CD4-positive, alpha-beta memory T cell (primary cell): ENCODE results near the gene SORCS2. TPM values are rescaled to one million over a fixed set of nuclear protein-coding genes. Genes with fewer than 3 reads are reported as not detected.

Experiments used
- CTCF ChIA-PET: fragments of 350-600 bp; sonication (Branson Sonifier 250); formaldehyde crosslinking; loops from one replicate; lab custom pipeline; 2021; ENCODE audit warnings: inconsistent platforms; ENCODE audit not compliant: partially characterized antibody; lab: Charles Lee
- POLR2A ChIA-PET: fragments of 350-600 bp; sonication (Branson Sonifier 250); formaldehyde crosslinking; loops from one replicate; lab custom pipeline; 2021; ENCODE audit not compliant: partially characterized antibody; lab: Charles Lee
- DNase-seq, 5 donors: peaks; one replicate each; pipeline versions ENCODE4 v3.0.0 to v3.0.0-alpha.2; 2020 to 2022; ENCODE audit warnings: mixed read lengths in 1 of 5
- H3K27ac ChIP-seq: one replicate; pipeline ENCODE4 v1.7.0; 2013; ENCODE audit warnings: low read depth, low read length
- H3K27me3 ChIP-seq: 2 replicates; pipeline ENCODE4 v1.7.0; 2013; ENCODE audit warnings: mild to moderate bottlenecking, low read length, moderate library complexity; ENCODE audit not compliant: insufficient read depth
- H3K36me3 ChIP-seq: 2 replicates; pipeline ENCODE4 v1.7.0; 2013; ENCODE audit warnings: mild to moderate bottlenecking, low read length, moderate library complexity; ENCODE audit not compliant: insufficient read depth
- H3K4me1 ChIP-seq: 2 replicates; pipeline ENCODE4 v1.7.0; 2013; ENCODE audit warnings: mild to moderate bottlenecking, low read length, moderate library complexity; ENCODE audit not compliant: insufficient read depth
- H3K4me3 ChIP-seq, 2 donors: one replicate each; pipeline ENCODE4 v1.7.0; 2013; ENCODE audit warnings: low read length in 2 of 2, mild to moderate bottlenecking in 1 of 2
- H3K9me3 ChIP-seq, 2 donors: one replicate each; pipeline ENCODE4 v1.7.0; 2013; ENCODE audit warnings: low read length in 2 of 2, control low read depth in 1 of 2; ENCODE audit not compliant: control insufficient read depth in 1 of 2
- H3K27ac Mint-ChIP-seq, 7 donors: one replicate each; pipeline ENCODE4 v1.8.0; 2020 to 2021; ENCODE audit warnings: mixed read lengths in 7 of 7, mild to moderate bottlenecking in 6 of 7, inconsistent platforms in 3 of 7, moderate library complexity in 3 of 7
- H3K27me3 Mint-ChIP-seq, 2 donors: one replicate each; pipeline ENCODE4 v1.8.0; 2020 to 2021; ENCODE audit warnings: mixed read lengths in 2 of 2
- H3K36me3 Mint-ChIP-seq, 2 donors: one replicate each; pipeline ENCODE4 v1.8.0; 2020 to 2021; ENCODE audit warnings: mixed read lengths in 2 of 2, inconsistent platforms in 1 of 2, mild to moderate bottlenecking in 1 of 2
- H3K4me1 Mint-ChIP-seq, 4 donors: one replicate each; pipeline ENCODE4 v1.8.0; 2020 to 2021; ENCODE audit warnings: mixed read lengths in 4 of 4, mild to moderate bottlenecking in 1 of 4
- H3K4me3 Mint-ChIP-seq, 8 donors: one replicate each; pipeline ENCODE4 v1.8.0; 2020 to 2021; ENCODE audit warnings: mixed read lengths in 8 of 8, mild to moderate bottlenecking in 7 of 8, moderate library complexity in 6 of 8, inconsistent platforms in 3 of 8
- H3K9me3 Mint-ChIP-seq, 8 donors: one replicate each; pipeline ENCODE4 v1.8.0; 2020 to 2021; ENCODE audit warnings: mixed read lengths in 8 of 8, mild to moderate bottlenecking in 5 of 8, inconsistent platforms in 3 of 8, moderate library complexity in 1 of 8
- intact Hi-C: fragments of 100-400 bp; cut with micrococcal nuclease; formaldehyde crosslinking; loops from one replicate; pipeline ENCODE4 v1.15.1; 2023
- polyA plus RNA-seq, 2 donors: library from polyadenylated mRNA; unstranded; fragments of 300-500 nt; fragmentation: Illumina TruSeq; gene quantifications; one replicate each; pipeline ENCODE4 v1.2.3, GENCODE V29; 2021
- total RNA-seq, 2 experiments: library from RNA; stranded (reverse); gene quantifications; one replicate each; pipeline ENCODE4 v1.2.3, GENCODE V29; 2021

The SORCS2 gene
- total and polyA plus RNA-seq, 4 experiments from 2014 or later = not detected

DNA sequence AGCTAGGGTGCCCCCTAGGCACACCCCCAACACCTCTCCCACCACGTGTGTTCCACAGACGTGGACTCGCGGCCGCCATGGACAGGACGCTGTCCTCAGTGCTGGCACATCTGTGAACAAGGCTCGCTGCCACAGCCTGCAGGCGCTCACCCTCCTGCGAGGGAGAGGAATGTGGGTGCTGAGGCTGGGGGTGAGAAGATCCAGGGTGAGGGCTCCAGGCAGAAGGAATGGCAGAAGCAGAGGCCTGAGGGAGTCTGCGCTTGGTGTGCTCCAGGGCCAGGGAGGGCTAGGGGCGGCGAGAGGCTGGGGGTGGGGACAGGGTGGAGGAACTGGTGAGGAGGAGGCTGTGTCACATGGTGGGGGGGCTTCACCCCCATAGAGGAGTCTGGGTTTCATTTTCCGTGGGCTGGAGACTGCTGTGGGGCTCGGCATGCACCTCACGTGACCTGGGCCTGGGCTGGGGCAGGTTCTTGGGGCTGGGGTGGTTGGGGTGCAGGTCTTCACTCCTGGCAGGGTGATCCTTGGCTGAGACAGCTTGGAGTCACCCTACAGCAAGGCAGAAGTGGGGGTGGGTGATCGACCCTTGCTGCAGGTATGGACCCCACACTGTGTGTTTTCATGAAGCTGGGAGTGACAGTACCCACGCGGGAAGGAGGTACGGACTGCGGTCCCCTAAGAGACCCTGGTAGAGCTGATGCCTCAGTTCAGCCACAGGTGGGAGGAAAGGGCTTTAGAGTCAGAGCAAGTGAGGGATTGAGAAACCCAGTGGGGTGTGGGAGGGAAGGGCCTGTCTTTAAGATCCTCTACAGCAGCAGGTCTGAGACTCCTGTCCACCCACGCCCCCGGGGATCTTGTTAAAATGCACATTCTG lies 138.7 kb downstream of the SORCS2 start:
- Mint-ChIP-seq H3K4me1 (peaks cover 0 to 2% (median 0%) of the 10 kb centered on the region in 4 donors), H3K4me3 (no peak overlapping the region), H3K27ac (no peak overlapping the region), H3K9me3 (no peaks in the 10 kb centered on the region), H3K27me3 (peaks cover 2 to 4% of the 10 kb centered on the region in 2 donors), H3K36me3 (no peaks in the 10 kb centered on the region)
- intact Hi-C loops = no loop called here
- H3K27me3 ChIP-seq = no peaks in the 10 kb centered on the region
- DNase-seq = no peak
- no peaks in the 10 kb centered on the region for H3K4me1 ChIP-seq
- no peak overlapping the region for H3K4me3 ChIP-seq
- ChIA-PET CTCF (no interaction called here), POLR2A (no interaction called here)
- H3K36me3 ChIP-seq = no peaks in the 10 kb centered on the region
- H3K9me3 ChIP-seq = no peaks in the 10 kb centered on the region
- no peak overlapping the region for H3K27ac ChIP-seq

DNA sequence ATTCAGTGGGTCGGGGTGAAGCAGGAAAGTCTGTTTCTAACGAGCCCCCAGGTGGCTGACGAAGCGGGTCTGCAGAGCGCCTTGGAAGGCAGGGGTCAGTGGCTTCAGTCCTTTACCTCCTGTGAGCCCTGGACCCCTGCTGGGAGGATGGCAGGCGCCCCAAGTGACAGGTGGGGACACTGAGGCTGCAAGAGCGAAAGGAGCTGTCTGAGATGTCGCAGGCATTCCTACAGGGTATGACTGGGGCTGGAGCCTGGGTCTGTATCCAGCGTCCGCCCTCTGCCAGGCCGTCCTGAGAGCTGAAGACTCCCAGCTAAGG lies 139.3 kb downstream of the SORCS2 start:
- H3K27ac Mint-ChIP-seq = no peak overlapping the region
- peaks cover 0 to 2% (median 0%) of the 10 kb centered on the region in 4 donors for H3K4me1 Mint-ChIP-seq
- H3K27me3 ChIP-seq = no peaks in the 10 kb centered on the region
- no peaks in the 10 kb centered on the region for H3K9me3 Mint-ChIP-seq
- no peaks in the 10 kb centered on the region for H3K36me3 ChIP-seq
- no peak overlapping the region for H3K4me3 Mint-ChIP-seq
- intact Hi-C loops = no loop called here
- CTCF ChIA-PET = no interaction called here
- H3K9me3 ChIP-seq = no peaks in the 10 kb centered on the region
- POLR2A ChIA-PET = no interaction called here
- peaks cover 2 to 4% of the 10 kb centered on the region in 2 donors for H3K27me3 Mint-ChIP-seq
- H3K4me3 ChIP-seq = no peak overlapping the region
- H3K27ac ChIP-seq = no peak overlapping the region
- DNase-seq = no peak
- no peaks in the 10 kb centered on the region for H3K4me1 ChIP-seq
- H3K36me3 Mint-ChIP-seq = no peaks in the 10 kb centered on the region

DNA sequence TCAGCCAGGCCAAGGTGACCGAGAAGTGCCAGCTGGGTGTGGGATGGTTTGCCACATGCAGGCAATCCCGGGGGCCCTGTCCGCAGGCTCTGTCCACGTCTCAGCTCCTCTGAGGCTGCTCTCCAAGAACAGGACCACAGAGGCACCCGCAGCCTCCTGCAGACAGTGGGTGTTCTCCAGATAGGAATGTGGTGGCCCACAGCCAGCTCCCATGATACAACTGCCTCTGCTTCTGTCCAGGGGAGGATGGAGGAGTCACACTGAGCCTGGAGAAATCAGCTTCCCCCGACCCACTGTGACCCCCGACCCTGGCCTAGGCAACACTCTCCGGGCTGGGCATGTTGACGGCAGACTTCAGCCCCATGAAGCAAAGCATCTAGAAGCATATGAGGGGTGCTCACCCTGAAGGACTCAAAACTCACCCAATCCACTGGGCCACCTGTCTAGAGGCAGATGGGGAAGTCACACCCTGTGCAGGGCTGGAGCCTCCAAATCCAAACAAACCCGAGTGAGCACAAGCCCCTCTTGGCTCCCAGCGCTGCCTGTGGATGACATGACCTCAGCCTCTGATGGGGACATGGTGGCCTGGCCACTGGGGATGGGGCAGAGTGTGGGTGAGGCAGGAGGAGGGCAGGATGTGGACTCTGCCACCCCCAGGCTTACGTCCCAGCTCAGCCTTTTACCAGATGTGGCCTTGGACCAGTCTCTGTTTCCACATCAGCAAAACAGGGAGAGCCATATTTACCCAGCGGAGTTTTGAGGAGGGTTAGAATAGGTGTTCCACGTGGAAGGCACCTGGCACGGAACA lies 140.1 kb downstream of the SORCS2 start:
- Histone ChIP-seq H3K9me3 (no peaks in the 10 kb centered on the region), H3K4me1 (no peaks in the 10 kb centered on the region), H3K27me3 (no peaks in the 10 kb centered on the region), H3K4me3 (no peak overlapping the region), H3K36me3 (no peaks in the 10 kb centered on the region), H3K27ac (no peak overlapping the region)
- Mint-ChIP-seq H3K4me1 (peaks cover 0 to 3% (median 1%) of the 10 kb centered on the region in 4 donors), H3K4me3 (no peak overlapping the region), H3K9me3 (no peaks in the 10 kb centered on the region), H3K27me3 (peaks cover 2% of the 10 kb centered on the region in 2 donors), H3K27ac (no peak overlapping the region), H3K36me3 (no peaks in the 10 kb centered on the region)
- intact Hi-C loops = no loop called here
- ChIA-PET POLR2A (no interaction called here), CTCF (no interaction called here)
- no peak for DNase-seq

DNA sequence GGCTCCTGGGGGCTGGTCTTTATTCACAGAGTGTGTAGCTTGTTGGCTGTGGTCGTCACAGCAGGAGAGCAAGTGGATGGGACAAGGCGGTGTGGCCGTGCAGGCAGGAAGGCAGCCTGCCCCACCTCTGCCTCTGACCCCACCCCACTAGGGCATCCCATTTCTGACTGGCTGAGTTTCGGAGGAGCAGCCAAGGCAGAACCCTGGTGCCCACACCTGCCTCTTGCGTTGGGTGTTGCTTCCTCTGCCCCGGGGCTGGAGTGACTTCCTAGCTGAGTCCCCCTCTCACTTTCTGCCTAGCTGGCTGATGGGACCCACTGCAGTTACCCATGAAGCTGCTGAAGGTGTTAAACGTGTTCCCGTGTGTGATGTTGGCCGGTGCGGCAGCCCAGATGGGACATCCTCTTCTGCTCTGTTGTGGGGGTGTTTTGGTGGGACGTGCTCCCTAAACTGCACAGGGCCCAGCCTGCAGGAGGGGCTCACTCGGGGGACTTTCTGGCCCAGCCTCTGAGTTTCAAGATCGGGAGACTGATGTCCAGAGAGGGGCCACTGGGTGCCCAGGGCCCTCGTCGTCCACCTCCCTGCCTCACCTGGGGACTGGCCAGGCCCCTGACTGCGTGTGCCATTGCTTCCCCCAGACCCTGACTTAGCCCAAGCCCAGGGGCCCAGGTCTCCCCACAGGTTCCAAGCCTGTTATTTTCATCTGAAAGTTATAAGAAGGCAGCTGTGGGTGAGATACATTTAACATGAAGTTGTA lies 140.9 kb downstream of the SORCS2 start:
- peaks cover 0 to 4% (median 2%) of the 10 kb centered on the region in 4 donors for H3K4me1 Mint-ChIP-seq
- H3K27me3 Mint-ChIP-seq = peaks cover 2% of the 10 kb centered on the region in 2 donors
- ChIA-PET CTCF (no interaction called here), POLR2A (no interaction called here)
- H3K27me3 ChIP-seq = no peaks in the 10 kb centered on the region
- H3K27ac Mint-ChIP-seq = no peak overlapping the region
- DNase-seq = no peak
- no peaks in the 10 kb centered on the region for H3K4me1 ChIP-seq
- no peaks in the 10 kb centered on the region for H3K36me3 Mint-ChIP-seq
- intact Hi-C loops = no loop called here
- no peaks in the 10 kb centered on the region for H3K9me3 ChIP-seq
- H3K4me3 ChIP-seq = no peak overlapping the region
- H3K9me3 Mint-ChIP-seq = peaks cover 0 to 3% (median 0%) of the 10 kb centered on the region in 8 donors
- no peak overlapping the region for H3K4me3 Mint-ChIP-seq
- no peak overlapping the region for H3K27ac ChIP-seq
- no peaks in the 10 kb centered on the region for H3K36me3 ChIP-seq

DNA sequence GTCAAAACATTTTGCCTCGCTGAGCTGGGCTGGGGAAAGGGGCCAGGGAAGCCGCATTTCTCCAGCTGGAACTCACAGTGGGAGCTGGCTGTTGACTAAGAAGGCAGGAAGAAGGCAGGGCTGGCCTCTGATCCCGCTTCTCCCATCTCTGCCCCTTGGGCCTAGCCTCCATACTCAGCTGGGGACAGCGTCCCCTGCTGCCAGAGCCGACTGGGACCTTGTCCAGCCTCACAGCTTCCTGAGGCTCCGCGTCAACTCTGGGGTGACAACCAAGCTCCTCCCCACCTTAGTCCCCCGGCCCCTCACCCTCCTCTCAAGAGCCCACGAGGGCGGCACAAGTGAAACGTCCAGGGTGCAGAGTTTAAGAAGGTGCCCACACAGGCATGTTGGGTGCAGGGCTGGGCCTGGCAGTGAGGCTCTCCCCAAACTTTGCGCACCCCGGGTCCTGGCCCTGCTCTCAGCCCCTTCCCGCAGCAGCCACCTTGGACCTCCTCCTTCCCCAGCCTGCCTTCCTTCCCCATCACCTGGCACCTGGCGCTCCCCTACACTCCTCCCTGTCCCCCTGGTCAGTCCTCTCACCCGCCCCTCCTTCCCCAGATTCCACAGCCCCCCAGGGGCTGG lies 141.6 kb downstream of the SORCS2 start:
- no peaks in the 10 kb centered on the region for H3K27me3 ChIP-seq
- H3K27ac ChIP-seq = no peak overlapping the region
- ChIA-PET CTCF (no interaction called here), POLR2A (no interaction called here)
- Mint-ChIP-seq H3K4me1 (peaks cover 0 to 4% (median 2%) of the 10 kb centered on the region in 4 donors), H3K9me3 (peaks cover 0 to 3% (median 0%) of the 10 kb centered on the region in 8 donors), H3K27me3 (peaks cover 2% of the 10 kb centered on the region in 2 donors), H3K27ac (no peak overlapping the region), H3K36me3 (no peaks in the 10 kb centered on the region), H3K4me3 (no peak overlapping the region)
- H3K4me3 ChIP-seq = no peak overlapping the region
- no peak for DNase-seq
- H3K36me3 ChIP-seq = no peaks in the 10 kb centered on the region
- H3K9me3 ChIP-seq = no peaks in the 10 kb centered on the region
- H3K4me1 ChIP-seq = no peaks in the 10 kb centered on the region
- intact Hi-C loops = no loop called here

DNA sequence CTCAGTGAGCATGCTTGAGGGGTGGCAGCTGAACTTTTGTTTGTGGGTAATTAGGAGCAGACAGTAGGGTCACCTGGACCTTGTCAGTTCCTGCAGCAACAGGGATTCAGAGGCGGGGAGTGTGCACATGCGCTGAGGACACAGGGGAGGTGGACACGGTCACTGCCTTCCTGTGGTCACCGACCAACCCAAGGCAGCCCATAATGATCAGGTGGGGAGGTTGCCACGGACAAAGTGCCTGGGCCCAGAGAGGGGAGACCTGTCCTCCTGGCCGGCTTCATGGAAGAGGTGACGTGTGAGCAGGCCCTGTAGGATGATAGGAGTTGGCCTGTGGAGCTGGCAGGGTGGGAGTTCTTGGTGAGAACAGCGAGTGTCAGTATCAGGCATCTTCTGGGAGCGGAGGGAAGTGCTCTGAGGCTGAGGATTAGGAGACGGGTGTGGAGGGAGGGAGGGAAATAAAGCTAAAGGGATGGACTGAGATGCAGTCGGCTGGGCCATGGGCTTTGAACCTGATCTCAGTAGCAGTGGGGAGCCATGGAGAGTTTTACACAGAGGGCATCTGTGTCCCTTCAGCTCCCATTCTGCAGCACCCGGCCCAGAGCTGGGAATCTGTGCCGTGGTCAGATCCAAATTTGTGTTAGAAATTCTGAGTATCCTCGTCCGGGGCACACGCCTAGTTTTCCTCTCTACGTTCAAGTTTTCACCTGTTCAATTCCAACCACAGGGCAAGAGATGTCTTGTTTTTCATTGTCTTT lies 142.4 kb downstream of the SORCS2 start:
- Mint-ChIP-seq H3K27me3 (peaks cover 2% of the 10 kb centered on the region in 2 donors), H3K9me3 (peaks cover 0 to 3% (median 0%) of the 10 kb centered on the region in 8 donors), H3K36me3 (no peaks in the 10 kb centered on the region), H3K4me3 (no peak overlapping the region), H3K27ac (no peak overlapping the region), H3K4me1 (peaks cover 0 to 4% (median 2%) of the 10 kb centered on the region in 4 donors)
- Histone ChIP-seq H3K27me3 (no peaks in the 10 kb centered on the region), H3K4me1 (no peaks in the 10 kb centered on the region), H3K27ac (no peak overlapping the region), H3K9me3 (no peaks in the 10 kb centered on the region), H3K36me3 (no peaks in the 10 kb centered on the region), H3K4me3 (no peak overlapping the region)
- POLR2A ChIA-PET = no interaction called here
- intact Hi-C loops = no loop called here
- CTCF ChIA-PET = no interaction called here
- no peak for DNase-seq
